BE2C (cell line): Measurements from ENCODE around the gene MIPEP.
A peak's percentile ranks its signal among the peaks of the same experiment; 100 is the strongest.

Experiments used
- DNase-seq: peaks from one replicate; pipeline ENCODE4 v3.0.0-alpha.2; 2020
- H3K27me3 ChIP-seq: fragments of 250-450 bp; sonication (Bioruptor Pico); 2 replicates; pipeline ENCODE4 v1.5.1; 2020; ENCODE audit warnings: mild to moderate bottlenecking
- H3K36me3 ChIP-seq: fragments of 250-450 bp; sonication (Bioruptor Pico); 2 replicates; pipeline ENCODE4 v1.5.1; 2020; ENCODE audit warnings: mild to moderate bottlenecking
- H3K4me1 ChIP-seq: fragments of 250-450 bp; sonication (Bioruptor Pico); 2 replicates; pipeline ENCODE4 v1.5.1; 2020
- H3K4me3 ChIP-seq: 2 replicates; pipeline ENCODE4 v1.5.1; 2011; ENCODE audit warnings: low read depth, low read length
- H3K9me3 ChIP-seq: fragments of 250-450 bp; sonication (Bioruptor Pico); 2 replicates; pipeline ENCODE4 v1.5.1; 2020
- TF ChIP-seq, protein P1 (sequence below): IDR thresholded peaks from 2 replicates; pipeline ENCODE4 v1.5.1; 2012; ENCODE audit warnings: mild to moderate bottlenecking, low read depth, low read length

The MIPEP gene

DNA sequence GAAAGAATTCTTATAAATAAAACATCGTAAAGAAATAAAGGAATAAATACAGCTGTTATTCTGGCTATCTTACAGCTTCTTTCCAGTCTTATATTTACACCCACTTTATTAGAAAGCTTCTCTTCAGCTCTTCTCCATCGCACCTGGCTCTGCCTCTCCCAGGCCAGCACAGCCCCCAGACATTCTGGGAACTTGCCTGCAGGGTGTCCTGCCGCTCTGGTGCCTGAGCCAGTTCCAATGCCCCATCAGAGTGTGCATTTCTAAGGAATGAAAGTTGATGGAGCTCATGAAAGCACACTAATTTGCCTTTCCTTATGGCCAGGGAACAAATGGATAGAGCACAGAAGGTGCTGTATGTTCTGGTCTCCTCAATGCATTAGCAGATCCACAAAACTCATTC lies 68.7 kb downstream of the MIPEP start:
- no peaks in the 10 kb centered on the region for H3K27me3 ChIP-seq
- peaks cover 7% of the 10 kb centered on the region; the same call in 1 of the 2 replicates for H3K9me3 ChIP-seq
- TF ChIP-seq, protein P1, sequence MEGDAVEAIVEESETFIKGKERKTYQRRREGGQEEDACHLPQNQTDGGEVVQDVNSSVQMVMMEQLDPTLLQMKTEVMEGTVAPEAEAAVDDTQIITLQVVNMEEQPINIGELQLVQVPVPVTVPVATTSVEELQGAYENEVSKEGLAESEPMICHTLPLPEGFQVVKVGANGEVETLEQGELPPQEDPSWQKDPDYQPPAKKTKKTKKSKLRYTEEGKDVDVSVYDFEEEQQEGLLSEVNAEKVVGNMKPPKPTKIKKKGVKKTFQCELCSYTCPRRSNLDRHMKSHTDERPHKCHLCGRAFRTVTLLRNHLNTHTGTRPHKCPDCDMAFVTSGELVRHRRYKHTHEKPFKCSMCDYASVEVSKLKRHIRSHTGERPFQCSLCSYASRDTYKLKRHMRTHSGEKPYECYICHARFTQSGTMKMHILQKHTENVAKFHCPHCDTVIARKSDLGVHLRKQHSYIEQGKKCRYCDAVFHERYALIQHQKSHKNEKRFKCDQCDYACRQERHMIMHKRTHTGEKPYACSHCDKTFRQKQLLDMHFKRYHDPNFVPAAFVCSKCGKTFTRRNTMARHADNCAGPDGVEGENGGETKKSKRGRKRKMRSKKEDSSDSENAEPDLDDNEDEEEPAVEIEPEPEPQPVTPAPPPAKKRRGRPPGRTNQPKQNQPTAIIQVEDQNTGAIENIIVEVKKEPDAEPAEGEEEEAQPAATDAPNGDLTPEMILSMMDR = no peak
- DNase-seq = no peak
- H3K4me1 ChIP-seq = no peaks in the 10 kb centered on the region
- no peak overlapping the region for H3K4me3 ChIP-seq
- H3K36me3 ChIP-seq = no peaks in the 10 kb centered on the region

DNA sequence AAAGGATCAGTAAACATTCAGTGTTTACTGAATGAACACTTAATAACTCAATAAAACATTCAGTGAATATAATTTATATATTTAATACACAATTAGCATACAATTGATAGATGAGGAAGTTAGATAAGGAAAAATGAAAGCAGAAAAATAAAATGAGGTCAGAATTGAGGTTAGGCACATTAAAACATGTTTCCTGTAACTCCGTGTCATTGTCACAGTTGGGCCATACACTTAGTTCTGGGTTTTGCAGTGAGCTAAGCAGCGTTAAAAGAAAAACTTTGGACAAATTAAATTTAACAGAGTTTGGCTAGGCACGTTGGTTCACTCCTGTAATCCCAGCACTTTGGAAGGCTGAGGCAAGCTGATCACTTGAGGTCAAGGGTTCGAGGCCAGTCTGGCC lies 71.4 kb downstream of the MIPEP start:
- TF ChIP-seq, protein P1 = no peak
- Histone ChIP-seq H3K4me1 (peaks cover 4% of the 10 kb centered on the region; the same call in 1 of the 2 replicates), H3K4me3 (no peak overlapping the region), H3K36me3 (no peaks in the 10 kb centered on the region), H3K9me3 (no peaks in the 10 kb centered on the region), H3K27me3 (no peaks in the 10 kb centered on the region)
- DNase-seq = no peak

DNA sequence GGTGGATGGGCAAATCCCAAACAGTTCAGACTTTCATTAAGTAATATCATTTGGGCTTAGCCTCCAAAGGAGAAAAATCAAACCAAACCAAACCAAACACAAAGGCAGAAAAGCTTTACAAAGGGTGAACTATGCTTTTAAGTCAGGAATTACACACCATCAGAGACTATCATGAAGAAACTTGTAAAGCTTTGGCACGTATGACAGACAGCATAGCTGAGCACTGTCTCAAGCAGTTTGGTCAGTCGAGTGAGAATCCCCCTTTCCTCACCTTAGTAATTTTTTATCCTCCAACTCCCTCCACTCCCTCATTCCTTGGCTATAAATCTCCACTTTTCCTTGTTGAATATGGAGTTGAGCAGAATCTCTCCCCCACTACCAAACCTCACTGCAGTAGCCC lies 72.1 kb downstream of the MIPEP start:
- no peak overlapping the region for H3K4me3 ChIP-seq
- TF ChIP-seq, protein P1 = no peak
- no peak for DNase-seq

DNA sequence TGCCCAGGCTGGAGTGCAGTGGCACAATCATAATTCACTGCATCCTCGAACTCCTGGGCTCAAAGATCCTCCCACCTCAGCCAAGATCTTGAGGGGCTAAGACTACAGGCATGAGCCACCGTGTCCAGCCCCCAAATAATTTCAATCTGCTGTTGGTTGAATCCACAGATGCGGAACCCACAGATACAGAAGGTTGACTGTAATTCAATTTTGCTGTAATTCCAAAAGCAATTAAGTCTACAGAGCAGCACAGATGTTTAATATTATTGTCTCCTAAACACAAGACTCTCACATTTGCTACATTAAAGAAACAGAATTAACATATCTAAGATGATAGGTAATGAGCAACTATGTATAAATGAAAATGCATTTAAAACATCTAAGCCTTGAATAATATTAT lies 75.6 kb downstream of the MIPEP start:
- Histone ChIP-seq H3K36me3 (no peaks in the 10 kb centered on the region), H3K4me3 (no peak overlapping the region), H3K4me1 (peaks cover 4% of the 10 kb centered on the region; the same call in 1 of the 2 replicates), H3K27me3 (no peaks in the 10 kb centered on the region), H3K9me3 (no peaks in the 10 kb centered on the region)
- TF ChIP-seq, protein P1 = no peak
- peak; percentile 35 for DNase-seq

More for the DNA sequence above, 72.1 kb downstream of the MIPEP start:
- no peaks in the 10 kb centered on the region for H3K36me3 ChIP-seq
- no peaks in the 10 kb centered on the region for H3K27me3 ChIP-seq
- peaks cover 4% of the 10 kb centered on the region; the same call in 1 of the 2 replicates for H3K4me1 ChIP-seq
- no peaks in the 10 kb centered on the region for H3K9me3 ChIP-seq

DNA sequence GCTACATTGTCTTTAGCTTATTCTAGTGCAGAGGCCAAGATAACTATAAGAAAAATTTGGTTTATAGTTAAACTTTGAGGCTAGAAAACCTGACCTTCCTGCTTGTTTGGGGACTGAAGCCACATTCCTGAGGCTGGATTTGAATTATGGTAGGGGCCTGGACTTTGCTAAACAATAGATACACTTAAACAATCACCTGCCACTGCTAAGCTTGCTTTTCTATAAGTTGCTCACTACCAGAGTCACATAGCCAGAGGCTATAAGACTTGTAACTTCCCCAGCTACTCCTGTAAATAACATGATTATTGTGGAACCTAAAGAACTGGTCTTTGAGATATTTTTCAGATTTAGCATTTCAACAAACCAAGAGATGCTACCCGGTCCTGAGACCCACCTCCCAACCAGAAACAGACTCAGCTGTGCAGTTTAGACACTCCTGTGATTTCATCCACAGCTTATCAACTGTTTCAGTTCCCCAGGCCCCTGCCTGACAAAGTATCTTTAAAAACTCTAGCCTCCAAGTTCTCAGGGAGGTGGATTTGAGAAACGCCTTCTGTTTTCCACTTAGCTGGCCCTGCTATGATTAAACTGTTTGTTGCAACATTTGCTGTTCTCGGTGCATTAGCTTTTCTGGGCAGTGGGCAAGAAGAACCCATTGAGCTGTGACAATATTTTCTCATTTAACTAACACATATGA lies 77.7 kb downstream of the MIPEP start:
- Histone ChIP-seq H3K9me3 (no peaks in the 10 kb centered on the region), H3K36me3 (no peaks in the 10 kb centered on the region), H3K4me1 (peaks cover 4% of the 10 kb centered on the region; the same call in 1 of the 2 replicates), H3K27me3 (no peaks in the 10 kb centered on the region), H3K4me3 (no peak overlapping the region)
- TF ChIP-seq, protein P1 = no peak
- DNase-seq = no peak

DNA sequence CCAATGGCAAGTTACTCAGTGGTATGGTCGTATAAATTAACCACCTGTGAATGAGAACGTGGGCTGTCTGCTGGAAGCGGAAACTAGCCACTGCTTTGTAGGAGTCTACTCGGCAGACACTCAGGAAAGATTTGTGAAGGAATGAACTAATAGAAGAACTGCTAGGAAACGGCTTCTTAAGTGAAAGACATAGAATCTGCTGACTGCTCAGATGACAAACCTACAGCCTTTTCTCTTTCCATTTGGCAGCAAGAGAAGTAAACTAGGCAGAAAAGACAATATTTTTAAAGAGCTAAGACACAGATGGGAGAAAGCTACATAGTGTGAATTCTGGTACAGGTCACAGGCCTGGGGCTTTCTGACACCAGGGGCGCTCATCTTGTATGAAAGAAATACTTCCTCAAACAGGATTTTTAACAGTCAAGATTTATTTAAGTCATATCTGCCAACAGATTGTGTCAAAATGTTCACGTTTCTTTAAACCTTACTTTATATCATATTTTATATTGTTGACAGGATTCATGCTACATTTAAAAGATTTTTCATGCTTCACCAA lies 78.4 kb downstream of the MIPEP start:
- no peak for DNase-seq

More for the DNA sequence above, 78.4 kb downstream of the MIPEP start:
- Histone ChIP-seq H3K27me3 (no peaks in the 10 kb centered on the region), H3K4me3 (no peak overlapping the region), H3K36me3 (no peaks in the 10 kb centered on the region), H3K9me3 (no peaks in the 10 kb centered on the region), H3K4me1 (peaks cover 4% of the 10 kb centered on the region; the same call in 1 of the 2 replicates)
- TF ChIP-seq, protein P1 = no peak
